Measurements from ENCODE around the gene BLOC1S5.

DNA sequence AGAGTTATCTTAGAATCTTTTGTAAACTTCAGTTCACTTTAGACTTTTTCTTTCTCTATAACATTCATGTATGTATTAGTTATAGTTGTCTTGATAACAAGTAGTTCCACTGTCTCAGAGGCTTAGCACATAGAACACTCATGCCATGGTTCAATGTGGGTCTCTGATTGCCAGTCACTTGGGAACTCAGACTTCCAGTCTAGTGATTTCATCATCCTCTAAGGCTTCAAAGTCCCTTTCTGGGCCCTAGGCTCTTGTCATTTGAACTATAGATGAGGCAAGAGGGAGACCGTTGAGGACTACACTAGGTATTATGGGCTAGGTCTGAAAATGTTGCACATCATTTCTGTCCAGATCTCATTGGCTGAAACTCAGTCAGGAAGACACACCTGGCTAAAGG is 46.5 kb upstream of the BLOC1S5 start:
- TF ChIP-seq, protein P1, sequence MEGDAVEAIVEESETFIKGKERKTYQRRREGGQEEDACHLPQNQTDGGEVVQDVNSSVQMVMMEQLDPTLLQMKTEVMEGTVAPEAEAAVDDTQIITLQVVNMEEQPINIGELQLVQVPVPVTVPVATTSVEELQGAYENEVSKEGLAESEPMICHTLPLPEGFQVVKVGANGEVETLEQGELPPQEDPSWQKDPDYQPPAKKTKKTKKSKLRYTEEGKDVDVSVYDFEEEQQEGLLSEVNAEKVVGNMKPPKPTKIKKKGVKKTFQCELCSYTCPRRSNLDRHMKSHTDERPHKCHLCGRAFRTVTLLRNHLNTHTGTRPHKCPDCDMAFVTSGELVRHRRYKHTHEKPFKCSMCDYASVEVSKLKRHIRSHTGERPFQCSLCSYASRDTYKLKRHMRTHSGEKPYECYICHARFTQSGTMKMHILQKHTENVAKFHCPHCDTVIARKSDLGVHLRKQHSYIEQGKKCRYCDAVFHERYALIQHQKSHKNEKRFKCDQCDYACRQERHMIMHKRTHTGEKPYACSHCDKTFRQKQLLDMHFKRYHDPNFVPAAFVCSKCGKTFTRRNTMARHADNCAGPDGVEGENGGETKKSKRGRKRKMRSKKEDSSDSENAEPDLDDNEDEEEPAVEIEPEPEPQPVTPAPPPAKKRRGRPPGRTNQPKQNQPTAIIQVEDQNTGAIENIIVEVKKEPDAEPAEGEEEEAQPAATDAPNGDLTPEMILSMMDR (IDR thresholded peaks at IDR 0.05) = no peak
- no peak for TF ChIP-seq POLR2A (IDR thresholded peaks at IDR 0.05)

All from adrenal gland (tissue), 5 donors.